HG02642 (cell line): ENCODE results near the gene PLEK.
"Not testable (repeated sequence)": the region's sequence is repeated elsewhere in the genome, so short reads cannot be mapped to it uniquely, and the experiment has no call there.

Experiments
- ATAC-seq: cut with Tn5 transposase; IDR thresholded peaks from one replicate; pipeline ENCODE4 v1.9.1; 2021; ENCODE audit warnings: mild to moderate bottlenecking; ENCODE audit not compliant: unreplicated experiment, poor library complexity

The PLEK gene, protein sequence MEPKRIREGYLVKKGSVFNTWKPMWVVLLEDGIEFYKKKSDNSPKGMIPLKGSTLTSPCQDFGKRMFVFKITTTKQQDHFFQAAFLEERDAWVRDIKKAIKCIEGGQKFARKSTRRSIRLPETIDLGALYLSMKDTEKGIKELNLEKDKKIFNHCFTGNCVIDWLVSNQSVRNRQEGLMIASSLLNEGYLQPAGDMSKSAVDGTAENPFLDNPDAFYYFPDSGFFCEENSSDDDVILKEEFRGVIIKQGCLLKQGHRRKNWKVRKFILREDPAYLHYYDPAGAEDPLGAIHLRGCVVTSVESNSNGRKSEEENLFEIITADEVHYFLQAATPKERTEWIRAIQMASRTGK

DNA sequence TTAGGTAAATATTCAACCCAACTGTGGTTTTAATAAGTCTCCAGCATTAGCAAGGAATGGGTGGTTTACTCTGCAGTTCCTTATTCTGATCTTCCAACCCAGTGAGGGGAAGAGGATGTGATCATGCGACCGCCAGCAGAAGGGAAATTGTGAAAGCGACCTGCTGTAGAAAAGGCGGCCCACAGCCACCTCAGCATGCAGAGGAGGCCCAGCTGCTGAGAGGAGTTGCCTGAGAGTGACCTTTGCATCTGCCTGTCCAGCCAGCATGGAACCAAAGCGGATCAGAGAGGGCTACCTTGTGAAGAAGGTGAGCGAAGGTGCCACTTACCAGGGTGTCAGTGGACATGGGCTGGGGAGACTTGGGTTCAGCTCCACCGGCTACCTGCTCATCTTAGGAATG, at the start of gene PLEK:
PLEK (plus strand) TSS at position 196 of the 400 bp plus-strand sequence; CDS start at position 266, 70 bp downstream.
- peak; percentile 75 for ATAC-seq

DNA sequence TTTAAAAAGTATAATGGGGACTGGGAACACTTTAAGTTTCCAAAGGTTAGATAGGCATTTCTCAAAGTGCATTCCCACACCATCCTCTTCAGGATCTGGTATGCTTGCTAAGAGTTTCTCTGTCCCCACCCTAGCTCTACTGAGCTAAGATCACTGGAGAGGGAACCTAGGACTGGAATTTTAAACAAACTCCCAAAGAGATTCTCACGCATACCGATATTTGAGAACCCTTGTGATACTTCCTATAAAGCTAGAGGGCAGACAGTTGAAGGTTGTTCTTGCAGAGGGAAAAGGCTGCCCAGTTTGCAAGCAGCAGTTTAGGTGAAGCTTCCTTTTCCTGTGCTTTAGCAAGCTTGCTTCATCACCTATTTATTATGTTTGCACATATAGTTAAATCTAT, 49.0 kb upstream of the PLEK start:
- no peak for ATAC-seq

DNA sequence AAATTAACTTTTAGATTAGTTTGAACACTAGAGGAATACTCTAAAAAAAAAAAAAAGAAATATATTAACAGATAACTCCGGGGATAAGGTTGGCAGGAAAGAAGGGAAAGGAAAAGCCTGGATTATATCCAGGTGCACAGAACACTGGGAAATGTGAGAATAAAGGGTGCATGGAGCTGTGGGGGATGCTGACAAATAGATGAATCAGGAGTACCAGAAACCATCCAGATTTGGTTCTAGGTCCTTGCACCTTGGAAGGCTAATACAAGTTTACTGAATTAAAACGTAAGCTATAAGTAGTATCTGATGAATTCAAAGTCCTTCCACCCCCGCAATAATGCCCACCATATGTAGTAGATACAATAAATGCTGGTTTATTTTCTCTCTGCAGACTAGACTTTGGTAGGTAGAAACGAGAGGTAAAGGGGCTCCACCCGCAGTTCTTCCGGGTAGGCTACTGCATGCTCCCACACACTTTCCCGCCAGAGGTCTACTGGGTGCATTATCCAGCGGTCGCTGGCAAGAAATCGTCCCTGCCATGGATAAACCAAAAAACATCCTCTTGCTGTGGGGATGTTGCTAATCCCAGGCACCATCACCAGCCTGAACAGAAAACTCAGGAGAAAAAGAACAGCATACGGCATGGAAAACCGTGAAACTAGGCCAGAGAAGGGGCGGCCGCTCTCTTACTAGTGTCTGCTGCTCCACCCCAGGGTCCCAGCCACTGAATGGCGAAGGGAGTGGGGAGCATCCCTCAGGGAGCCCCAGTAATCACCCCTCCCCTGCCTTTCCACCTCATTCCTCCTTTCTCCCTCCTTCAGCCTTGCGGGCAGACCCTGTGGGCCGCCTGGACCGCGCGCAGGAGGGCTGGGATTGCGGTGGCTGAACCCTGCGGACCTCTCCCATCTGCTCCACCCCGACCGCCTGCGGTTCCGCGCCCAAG, 46.8 kb upstream of the PLEK start:
- ATAC-seq: no peak

DNA sequence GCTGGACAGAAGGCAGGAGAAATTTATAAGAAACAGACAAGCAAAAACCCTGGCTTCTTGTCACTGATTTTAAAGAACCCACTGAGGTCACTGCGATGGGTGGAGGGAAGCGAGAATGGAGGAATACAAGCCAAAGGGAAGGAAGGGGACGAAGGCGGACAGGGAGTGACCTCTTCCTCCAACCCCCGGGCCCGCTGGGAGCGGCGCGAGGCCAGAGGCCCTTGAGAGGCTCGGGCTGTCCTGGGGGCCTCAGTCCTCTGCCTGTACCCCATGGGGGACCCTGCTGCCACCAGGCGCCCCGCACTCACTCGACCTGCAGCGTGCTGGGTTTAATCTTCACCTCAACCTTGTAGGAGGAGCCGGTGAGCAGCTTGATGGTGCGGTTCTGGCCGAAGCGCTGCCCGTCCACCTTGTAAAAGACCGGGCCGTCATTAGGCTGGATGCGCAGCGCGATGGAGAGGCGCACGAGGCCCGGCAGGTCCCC, 46.1 kb upstream of the PLEK start:
- ATAC-seq: no peak

DNA sequence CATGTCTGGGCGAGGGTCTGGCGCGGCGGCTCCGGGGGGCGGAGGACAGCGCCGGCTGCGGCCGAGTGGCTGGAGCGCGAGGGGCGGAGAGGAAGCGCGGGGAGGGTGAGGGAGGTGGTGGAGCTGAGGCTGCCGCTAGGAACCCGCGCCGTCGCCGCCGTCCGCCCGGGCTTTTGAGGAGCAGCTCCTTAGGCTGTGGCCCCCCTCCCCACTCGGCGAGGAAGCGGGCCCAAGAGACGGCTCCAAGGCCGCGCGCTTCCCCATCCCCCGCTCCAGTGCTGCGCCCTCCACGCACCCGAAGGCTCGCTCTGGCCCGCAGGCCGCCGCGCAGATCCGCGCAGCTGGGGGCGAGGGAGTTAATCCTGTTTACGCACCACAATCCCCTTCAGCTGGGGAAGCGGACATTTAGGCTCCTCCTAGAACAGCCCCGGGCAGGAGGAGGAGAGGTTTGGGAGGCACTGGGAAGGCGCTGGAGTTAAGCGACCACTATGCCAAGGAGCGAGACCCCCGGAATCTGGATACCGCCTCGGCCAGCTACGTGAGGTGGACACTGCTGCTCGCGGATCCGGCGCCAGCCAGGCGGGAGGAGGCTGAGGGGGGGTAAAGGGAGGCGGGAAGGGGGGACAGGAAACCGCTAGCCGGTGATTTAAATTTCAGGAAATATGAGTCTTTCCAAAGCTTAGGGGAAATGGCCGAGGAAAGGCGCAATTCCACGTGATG, 45.5 kb upstream of the PLEK start, which contains the start of gene CNRIP1:
CNRIP1 (minus strand) TSS at position 552 of the 720 bp plus-strand sequence; CDS start at position 3, 549 bp downstream.
- no peak for ATAC-seq

DNA sequence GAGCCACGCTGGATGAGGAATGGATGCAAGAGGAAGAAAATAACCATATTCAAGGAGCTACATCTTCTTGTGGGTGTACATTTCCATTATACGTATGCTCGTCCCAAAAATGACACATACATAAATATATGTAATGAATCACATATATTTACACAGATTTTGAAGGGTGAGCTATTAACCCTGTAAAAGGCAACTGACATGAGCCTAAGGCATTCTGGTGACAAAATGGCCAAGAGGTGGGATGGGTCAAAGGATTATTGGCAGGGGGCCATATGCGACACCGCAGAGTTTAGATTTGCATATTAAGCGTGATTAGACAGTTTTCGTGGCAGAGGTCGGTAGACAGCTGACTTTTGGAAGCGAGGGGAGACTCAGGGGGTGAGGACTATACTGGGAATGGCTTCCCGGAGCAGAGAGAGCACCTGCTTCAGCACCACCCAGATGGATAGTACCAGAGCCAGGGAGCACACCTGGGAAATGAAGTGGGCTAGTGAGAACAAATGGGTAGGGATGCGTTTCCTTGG, 44.9 kb upstream of the PLEK start:
- ATAC-seq: no peak

DNA sequence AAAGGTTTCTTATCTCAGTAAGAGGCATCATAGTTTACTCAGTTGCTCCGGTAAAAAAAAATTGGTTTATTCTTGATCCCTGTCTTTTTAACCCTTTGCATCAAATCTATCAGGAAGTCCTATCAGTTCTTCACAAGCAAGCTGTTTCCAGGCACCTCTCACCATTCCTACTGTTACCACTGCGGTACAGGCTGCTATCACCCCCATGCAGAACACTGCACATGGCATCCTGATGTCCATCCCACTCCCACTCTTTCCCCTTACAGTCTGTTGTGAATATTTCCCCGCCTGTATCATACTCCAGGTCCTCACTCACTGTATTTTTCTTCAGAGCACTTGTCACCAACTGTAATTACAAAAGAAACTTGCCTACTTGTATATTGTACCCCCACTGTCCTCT, 40.0 kb upstream of the PLEK start:
- ATAC-seq: no peak

DNA sequence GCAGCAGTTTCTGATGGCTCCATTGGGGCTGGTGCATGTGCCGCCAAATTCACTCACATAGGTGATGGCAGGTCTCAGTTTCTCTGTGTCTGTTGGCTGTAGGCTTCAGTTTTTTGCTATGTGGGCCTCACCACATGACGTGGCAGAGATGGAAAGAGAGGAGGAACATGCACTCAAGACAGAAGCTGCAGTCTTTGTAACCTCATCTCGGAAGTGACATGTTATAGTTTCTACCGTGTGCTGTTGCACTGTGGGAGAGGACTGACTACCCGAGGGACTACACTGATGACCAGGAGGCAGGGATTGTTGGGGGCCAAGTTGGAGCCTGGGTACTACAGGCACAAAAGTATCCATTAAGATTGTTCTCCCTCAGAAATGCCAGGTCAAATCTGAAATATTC, 36.2 kb upstream of the PLEK start:
- ATAC-seq: no peak

DNA sequence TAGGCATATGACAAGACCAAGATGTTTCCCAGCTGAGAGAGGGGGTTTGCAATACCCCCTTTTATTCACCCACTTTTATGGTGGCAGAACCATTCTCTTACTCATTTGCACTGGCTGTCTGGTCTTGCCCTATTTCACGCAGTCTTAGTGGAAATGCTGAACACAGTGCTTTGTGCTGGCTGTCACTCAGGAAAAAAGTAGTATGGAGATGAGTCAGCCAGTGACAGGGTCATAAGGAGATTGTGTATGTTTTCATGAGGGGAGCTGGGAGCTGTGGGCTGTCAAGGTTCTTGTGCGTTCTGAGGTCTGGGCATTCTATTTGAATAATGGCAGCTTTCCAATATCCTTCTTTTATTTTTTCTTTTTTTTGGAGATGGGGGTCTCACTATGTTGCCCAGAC, 34.4 kb upstream of the PLEK start:
- no peak for ATAC-seq

DNA sequence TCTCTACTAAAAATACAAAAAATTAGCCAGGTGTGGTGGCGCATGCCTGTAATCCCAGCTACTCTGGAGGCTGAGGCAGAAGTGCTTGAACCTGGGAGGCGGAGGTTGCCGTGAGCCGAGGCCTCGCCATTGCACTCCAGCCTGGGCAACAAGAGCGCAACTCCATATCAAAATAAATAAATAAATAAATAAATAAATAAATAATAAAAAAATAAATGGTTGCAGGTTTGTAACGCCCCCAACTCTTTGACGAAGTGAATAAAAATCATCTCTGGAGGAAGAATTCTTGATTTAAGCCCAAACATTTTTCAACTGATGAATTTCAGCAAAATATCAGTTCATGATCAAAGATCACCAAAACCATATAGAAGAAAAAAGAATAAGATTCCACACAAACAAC, 32.1 kb upstream of the PLEK start:
- no peak for ATAC-seq

DNA sequence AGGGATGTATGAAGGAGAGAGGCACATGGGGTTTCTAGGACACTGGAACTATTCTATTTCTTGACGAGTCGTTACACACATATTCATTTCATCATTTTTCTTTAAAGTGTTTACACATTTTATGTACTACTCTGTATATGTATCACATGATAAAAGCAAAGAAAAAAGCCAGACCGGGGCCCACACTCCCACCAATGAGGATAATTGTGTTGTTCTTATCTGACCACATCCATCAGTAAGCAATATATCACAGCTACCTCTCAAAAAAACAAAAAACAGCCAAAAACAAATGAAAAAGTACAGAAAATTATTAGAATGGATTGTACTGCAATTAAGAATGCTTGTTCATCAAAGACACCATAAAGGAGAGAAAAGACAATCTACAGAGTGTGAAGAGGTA, 31.2 kb upstream of the PLEK start:
- no peak for ATAC-seq

DNA sequence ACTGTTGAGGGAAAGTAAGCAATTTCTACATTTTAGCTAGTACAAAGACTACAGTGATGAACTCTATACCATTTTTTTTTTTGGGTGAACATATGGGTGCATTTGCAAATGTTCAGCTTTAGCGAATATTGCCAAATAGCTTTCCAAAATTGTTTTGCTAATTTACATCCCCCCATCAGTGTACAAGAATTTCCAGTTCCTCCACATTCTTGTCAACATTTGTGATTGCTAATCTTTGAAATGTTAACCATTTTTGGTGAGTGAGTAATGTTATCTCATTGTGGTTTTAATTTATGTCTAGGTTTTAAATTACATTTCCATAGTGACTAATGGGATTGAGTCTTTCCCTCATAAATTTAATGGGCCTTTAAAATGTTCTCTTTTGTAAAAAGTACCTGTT, 28.9 kb upstream of the PLEK start:
- ATAC-seq: no peak

DNA sequence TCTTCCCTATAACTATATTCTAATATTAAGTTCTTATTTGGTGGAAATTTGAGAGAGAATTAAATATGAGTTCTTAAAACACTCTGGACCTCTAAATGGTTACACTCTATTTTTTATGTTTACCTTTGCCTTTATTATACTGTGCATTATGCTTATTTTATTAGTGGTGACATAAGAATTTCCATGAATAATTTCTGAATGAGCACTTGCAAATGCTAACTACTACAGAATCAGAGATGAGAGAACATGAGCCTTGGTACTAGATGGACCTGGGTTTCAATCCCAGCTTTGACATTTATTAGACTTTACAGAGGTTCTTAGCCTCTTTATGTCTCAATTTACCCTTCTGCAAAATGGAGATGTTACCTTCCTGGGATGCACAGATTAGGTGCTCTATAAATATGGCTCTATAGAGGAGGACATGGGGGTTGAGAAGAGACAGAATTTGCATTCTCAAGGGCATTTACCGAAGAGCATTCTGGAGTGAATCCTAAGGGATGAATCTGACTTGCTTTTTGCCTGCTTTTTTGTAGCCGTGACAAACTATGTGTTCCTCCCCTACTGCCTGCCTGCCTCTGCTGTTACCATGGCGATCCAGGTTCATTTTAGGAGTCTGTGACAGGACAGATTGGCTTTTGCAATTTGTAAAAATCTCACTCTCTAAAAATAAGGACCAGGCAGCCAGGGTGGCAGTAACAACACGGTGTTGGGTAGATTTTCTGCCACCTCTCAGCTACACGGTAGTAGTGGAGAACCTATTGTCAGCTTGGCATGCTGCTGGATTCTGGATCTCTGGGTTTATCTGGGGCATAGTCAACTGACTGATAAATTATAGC, 24.6 kb upstream of the PLEK start:
- no peak for ATAC-seq

DNA sequence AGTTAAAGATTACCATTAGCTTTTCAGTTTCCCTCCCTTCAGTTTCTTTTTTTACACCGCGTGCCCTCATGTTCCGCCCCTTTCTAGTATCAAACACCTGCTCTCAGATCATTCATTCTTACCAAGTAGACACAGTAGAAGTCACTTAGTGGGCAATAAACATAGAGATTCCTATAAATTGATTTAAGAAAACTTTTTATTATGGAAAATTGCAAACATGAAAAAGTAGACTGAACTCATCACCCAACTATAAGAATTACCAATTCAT, 24.1 kb upstream of the PLEK start:
- ATAC-seq: no peak

DNA sequence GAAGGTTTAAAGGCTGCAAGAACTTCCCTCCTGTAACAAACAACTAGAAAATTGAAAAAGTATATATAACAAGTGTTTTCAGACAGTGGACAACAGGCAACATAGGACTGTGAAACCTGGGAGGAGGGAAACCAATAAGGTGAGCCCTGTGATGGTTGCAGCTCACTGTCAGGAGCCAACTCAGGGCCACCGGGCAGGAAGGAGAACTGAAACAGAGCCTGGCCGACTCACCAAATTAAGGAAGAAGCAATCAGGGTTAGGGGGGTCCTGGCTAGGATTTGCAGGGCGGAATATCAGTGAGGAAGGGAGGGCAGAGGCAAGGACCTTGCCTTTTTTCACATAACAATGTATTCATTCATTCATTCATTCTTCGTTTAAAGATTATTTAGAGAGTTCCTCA, 23.5 kb upstream of the PLEK start:
- ATAC-seq: no peak

DNA sequence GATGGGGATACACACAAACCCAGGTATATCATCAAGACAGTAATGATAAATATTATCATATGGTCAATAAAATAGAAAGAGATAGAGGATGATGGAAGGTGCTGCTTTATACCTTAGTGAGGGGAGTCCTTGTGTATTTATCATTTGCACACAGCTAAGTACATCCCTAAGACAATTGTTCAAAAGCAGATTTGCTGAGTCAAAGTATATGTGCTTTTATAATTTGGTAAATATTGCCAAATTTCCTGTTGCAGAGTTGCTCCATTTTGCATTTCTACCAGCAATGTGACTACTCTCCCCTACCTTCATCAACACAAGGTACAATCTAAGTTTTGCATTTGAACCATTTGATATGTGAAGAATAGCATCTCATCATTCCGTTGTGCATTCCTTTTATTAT, 22.6 kb upstream of the PLEK start:
- ATAC-seq: no peak

DNA sequence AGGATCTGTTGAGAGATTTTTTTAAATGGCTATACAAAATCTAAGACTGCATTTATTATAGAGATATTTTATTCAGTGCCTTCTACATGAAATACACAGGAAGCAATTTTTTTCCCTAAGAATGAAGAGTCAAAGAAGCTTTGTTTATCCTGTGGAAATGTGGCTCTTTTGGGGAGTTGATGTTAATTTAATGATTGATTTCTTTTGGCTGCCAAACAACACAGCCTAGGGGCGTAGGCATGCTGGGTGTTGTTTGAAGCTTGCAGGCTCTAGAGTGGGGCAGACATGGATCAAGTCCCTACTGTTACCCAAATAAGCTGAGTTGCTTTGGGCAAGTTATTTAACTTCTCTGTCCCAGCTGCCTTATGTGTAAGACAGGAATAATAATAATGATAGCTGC, 21.1 kb upstream of the PLEK start:
- no peak for ATAC-seq

DNA sequence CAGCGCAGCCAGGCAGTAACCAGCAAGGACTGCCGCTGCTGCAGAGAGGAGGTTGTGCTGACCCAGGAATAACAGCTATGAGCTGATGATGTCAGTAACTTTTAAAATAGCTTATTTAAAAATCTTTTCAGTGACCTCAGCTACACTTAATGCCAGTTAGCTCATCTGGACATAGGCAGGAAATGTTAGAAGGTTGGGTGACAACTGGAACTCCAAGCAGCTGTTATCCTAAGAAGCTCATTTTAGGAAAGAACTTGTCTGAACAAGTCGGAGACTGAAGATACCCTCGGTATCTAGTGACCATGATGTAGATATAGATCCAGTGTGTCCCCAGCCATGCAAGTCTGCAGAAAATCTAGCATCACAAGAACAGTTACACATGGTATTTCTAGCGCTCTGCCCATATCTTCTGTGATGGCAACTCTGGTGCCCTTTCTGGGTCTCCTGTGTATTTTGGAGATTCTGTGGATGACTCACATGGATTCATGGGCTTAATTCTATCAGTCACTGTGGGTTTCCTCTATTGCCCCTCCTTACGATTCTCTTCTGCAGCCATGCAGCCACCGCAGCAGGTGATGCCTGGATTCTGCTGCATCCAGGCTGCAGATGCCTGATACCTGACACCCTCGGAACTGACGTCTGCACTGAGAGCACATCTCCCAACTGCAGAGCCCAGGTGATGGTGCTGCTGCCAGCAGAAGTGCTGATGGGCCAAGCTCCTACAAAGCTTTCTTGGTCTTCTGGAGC, 19.8 kb upstream of the PLEK start:
- ATAC-seq: no peak

DNA sequence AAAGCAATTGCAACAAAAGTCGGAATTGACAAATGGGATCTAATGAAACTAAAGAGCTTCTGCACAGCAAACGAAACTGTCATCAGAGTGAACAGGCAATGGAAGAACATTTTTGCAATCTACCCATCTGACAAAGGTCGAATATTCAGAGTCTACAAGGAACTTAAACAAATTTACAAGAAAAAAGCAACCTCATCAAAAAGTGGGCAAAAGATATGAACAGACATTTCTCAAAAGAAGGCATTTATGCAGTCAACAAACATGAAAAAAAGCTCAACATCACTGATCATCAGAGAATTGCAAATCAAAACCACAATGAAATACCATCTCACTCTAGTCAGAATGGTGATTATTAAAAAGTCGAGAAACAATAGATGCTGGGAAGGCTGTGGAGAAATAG, 16.0 kb upstream of the PLEK start:
- ATAC-seq: not testable (repeated sequence)
